Adrenal gland (tissue), 5 donors: ENCODE measurements around the gene U2AF1L4.

Source experiments
- POLR2A ChIP-seq, 2 donors: fragments of 450-650 bp; IDR thresholded peaks; one replicate each; pipeline ENCODE4 v1.6.1; 2017; ENCODE audit warnings: antibody characterized with exemption in 2 of 2, mild to moderate bottlenecking in 2 of 2, moderate library complexity in 1 of 2
- TF ChIP-seq, protein P1 (sequence below), 6 experiments: fragments of 450-650 bp in 4 of 6; fragments of 200-600 bp in 2 of 6; sonication (generic) in 1 of 6; IDR thresholded peaks; 1 replicate in 5 of 6; 2 replicates in 1 of 6; pipeline versions ENCODE4 v1.5.1 to v1.8.0; 2016 to 2021; ENCODE audit warnings: antibody characterized with exemption in 6 of 6, mild to moderate bottlenecking in 2 of 6, moderate library complexity in 1 of 6
- donor health status: DM: no; HTN: no; CAD: no.

DNA sequence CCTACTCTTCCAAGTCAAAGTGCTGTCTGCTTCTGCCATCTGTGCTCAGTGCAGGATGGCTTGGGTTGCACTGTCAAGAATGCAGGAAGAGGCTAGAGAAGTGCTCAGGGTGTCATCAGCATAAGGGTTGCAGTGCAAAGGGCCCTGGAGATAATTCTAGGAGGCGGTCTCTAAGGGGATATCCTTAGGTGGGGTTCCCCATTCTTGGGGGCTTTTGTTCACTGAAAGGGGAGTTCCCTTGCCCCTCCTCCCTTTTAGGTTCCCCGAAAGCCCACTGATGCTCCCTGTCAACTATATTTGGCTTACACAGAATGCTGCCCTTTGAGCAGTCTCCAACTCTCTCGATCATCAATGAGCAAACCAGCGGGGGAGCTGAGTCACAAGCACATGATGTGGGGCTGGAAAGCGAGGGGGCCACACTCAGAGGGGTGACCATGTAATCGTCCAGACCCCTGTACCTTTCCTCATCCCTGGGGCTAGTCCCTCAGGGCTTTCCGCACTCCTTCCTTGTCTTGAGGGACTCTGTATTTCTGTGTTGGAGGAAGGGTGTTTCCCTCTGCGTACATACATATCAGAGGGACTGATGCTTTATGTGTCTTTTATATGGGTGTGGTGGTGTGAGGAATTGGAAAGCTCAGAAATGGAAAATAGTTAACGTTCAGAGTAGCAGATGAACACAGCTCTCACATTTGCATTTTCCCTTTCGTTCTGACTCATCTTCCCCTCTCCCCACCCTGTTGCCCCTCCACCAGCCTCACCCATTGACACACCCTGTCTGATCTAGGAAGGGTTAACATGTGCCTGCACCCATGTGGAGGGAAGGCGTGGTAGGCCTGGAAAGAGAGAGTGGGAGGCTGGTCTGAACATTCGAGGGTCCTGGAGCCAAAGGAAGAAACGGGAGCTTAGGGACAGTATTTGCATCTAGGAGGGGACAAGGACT lies 34.2 kb downstream of the U2AF1L4 start:
- TF ChIP-seq, protein P1, sequence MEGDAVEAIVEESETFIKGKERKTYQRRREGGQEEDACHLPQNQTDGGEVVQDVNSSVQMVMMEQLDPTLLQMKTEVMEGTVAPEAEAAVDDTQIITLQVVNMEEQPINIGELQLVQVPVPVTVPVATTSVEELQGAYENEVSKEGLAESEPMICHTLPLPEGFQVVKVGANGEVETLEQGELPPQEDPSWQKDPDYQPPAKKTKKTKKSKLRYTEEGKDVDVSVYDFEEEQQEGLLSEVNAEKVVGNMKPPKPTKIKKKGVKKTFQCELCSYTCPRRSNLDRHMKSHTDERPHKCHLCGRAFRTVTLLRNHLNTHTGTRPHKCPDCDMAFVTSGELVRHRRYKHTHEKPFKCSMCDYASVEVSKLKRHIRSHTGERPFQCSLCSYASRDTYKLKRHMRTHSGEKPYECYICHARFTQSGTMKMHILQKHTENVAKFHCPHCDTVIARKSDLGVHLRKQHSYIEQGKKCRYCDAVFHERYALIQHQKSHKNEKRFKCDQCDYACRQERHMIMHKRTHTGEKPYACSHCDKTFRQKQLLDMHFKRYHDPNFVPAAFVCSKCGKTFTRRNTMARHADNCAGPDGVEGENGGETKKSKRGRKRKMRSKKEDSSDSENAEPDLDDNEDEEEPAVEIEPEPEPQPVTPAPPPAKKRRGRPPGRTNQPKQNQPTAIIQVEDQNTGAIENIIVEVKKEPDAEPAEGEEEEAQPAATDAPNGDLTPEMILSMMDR (IDR thresholded peaks at IDR 0.05): no peak
- no peak for TF ChIP-seq POLR2A (IDR thresholded peaks at IDR 0.05)
